ENCODE data around the gene CYP8B1.

CYP8B1 gene

DNA sequence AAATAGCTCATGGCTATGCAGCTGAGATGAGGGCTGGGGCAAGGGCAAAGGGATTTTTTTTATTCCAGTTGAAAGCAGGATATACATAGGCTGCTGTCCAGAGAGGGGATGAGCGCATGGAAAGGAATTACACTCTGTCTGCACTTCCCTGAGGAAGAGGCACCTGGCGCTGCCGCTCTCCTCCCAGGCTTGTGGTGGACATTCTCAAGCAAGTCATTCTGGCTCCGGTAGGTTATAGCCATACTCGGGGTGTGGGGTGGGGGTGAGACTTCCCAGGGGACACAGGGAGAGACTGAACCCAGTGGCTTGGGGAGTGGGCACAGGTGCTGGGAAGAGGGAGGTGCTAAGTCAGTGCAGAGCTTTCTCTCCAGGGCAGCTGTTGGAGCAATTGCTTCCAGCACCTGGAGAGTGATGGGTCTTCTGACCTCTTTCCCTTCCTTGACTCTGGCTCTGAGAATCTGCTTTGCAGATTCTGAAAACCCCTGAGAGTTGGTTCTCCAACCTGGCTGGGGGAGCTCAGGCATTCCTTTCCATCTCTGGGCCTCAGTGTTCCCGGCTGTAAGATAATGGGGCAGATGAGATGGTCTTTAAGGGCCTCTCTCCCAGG is 24.3 kb downstream of the CYP8B1 start:
- DNase-seq, result no peak

DNA sequence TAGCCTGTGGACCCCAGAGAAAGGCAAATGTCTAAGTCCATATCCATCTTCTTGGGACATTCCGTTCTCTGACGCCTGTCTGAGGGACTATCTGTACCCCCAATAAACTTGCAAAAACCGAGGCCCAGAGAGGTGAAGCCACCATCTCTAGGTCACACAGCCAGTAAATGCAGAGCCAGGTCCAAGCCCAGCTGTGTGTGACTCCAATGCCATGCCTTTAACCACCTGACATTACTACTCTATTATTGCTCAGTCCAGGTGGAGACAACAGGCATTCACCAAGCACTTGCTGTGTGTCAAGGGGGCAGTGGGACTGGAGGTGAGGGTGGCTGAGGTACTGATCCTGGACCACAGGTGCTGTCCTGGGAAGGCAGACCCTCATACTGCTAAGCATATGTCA is 25.4 kb downstream of the CYP8B1 start:
- no peak for DNase-seq

DNA sequence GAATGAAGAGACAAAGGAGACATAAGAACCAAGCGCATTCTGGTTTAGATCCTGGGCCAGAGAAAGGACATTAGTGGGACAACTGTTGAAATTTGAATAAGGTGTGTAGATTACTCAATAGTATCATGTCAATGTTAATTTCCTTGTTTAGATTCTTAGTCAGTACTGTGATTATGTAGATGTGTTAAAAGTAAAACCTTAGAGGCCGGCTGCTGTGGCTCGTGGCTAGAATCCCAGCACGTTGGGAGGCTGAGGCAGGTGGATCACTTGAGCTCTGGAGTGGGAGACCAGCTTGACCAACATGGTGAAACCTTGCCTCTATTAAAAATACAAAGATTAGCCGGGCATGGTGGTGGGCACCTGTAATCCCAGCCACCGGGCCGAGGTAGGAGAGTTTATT is 26.7 kb downstream of the CYP8B1 start:
- no peak for DNase-seq

DNA sequence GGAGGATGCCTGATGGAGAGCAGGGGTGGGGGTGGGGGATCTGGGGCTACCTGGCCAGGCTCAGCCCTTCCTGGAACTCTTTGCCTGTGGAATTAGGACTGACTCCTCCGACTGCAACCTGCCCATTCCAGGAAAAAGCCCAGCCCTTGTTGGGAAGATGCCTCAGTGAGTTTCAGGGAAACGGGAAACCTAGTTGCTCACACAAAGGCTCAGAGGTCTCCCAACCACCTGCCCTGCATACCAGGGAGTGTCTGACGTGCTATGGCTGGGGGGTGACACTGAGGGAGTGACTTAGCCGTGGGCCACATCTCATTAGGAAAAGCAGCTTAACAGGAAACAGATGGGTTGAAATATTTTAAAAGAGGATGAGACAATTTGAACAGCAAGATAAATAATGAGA is 27.9 kb downstream of the CYP8B1 start:
- DNase-seq, result no peak

DNA sequence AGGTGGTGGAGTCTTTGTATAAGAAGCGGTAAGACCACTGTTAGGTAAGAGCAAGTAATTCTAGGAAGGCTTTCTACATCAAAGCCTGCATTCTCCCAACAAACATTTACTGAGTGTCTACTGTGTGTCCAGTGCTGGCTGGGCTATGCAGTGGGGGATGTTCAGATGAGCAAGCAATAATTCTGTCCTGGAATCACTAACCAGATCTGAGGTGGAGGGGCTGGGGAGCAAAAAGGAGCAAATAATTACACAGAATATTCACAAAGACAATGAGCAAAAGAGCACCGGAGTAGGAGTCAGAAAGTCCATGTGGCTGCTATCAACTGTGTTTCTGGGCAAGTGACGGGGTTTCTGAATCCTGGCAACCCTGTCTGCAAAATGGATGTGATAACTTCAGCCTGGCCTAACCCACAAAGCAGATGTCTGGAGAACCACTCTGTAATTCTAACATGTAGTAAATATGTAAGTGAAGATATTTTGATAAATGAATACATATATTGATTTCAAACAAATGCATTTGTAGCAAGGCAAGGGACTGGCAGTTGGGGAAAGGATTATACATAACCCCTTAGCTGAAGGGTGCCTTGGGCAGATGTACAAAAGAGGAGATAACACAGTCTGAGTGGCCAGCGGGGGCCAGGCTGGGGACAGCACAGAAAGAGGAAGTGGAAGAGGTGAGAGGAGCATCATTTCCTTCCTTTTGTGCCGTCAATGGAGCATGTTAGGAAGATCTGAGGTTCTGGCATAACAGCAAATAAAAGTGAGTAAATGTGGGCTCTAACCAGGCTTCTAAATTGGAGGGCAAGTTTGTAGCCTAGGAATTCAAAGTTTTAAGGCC is 28.8 kb downstream of the CYP8B1 start:
- DNase-seq, result peak; percentile 63 to 73 (median 68)

DNA sequence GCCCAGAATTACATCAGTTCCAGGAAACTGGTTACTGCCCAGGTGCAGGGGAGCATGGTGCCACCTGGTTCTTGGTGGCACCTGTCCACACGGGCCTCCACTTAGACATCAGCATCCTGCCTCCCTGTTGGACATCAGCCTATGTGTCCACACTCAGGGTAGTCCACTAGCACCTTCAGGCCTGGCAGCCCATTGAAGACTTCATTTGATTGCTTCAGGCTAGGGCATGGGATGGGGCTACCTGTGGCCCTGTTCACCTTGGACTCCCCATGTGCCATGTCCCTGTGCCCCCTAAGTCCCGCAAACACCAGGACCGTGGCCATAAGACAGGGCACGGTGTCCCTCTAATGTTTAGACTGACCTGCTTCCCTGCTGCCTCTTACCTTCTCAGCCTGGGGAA is 30.9 kb downstream of the CYP8B1 start:
- DNase-seq, result peak in 1 of 3 donors; percentile 10

DNA sequence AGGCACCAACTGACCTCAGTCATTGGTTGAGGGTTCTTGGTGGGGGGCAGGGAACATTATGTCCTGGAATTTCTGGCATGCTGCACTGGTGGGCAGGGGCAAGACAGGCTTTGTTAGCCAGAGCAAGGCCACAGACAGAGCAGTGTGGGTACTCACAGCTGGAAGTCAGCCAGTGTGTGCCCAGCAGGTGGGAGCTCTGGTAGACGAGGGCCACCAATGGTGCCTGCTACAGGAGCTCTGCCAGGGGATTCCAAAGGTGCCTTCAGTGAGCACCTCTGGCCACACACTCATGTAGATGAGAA is 31.3 kb downstream of the CYP8B1 start:
- DNase-seq, result no peak

DNA sequence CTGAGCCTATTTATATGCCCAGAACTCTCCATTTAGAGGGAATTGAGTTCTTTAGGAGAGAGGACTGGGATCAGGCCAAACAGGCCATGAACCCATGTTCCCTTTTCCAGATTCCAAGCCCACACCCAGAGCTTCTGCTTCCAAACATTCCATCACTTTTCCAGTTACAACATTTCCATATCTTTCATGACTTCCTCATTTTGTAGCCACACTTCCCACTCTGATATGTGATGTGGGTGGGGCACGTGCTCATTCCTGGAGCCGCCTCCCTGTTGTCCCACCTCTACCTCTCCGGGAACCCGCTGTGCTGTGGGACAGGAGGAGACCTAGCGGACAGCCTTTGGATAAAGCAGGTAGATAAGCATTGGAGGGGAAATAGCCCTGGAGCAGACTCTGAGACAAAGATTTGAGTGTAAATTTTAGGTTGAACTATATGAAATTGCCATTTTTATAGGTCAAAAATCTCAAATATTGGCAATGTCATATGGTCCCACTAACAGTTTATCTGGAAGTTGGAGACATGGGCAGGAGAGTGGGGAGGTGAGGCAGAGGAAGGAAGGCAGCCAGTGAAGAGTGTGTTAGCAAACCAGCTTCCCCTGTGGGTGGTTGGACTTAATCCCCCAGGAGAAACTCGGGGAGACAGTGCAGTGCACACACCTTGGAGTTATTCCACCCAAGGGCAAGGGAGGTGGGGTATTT is 31.8 kb downstream of the CYP8B1 start:
- DNase-seq, result peak in 1 of 3 donors; percentile 18

DNA sequence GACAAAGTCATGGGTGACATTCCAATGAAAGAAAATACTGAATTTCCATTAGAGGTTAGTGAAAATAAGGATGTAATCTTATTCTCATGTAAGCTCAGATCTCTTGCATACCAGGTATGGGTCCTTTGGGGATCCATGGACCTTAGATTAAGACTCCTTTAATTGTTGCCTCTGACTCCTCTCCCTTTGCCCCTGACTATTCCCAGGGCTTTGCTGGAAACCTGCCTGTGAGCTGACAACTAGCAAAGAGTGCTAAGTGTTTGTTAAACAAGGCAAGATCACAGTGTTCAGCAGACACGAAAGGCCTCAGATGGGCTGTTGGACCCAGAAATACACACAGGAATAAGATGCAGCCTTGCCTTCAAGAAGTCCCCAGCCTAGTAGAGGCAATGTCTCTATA is 34.3 kb downstream of the CYP8B1 start:
- peak in 1 of 3 donors; percentile 14 for DNase-seq

DNA sequence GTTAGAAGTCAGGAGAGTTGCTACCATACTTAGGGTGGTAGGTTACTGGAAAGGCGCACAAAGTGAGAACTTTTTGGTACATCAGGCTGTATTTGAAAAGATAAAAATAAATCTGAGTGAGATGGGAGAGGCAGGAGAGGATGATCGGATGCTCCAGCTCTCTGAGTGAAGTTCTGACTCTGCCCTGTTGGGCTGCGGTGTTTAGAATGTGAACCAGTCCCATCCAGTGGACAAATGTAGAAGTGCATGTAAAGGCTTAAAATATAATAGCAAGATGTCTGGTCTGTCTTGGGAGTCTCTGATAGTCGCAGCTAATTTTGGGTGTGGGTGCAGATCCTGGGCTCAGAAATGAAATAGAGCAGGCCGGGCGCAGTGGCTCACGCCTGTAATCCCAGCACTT is 36.1 kb downstream of the CYP8B1 start:
- peak; percentile 69 to 76 (median 75) for DNase-seq

DNA sequence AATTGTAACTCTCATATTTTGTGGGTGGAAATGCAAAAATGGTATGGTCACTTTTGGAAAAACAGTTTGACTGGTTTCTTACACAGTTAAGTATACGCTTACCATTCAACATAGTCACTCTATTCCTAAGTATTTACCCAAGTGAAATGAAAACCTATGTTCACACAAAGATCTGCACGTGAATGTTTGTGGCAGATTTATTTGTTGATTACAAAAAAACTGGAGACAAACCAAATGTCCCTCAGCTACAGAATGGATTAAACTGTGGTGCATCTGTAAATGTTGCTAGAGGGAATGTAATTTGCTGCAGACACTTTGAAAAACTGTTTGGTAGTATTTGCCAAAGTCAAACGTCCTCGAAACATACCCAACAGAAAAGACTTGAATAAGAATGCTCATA is 37.1 kb downstream of the CYP8B1 start:
- DNase-seq, result no peak

DNA sequence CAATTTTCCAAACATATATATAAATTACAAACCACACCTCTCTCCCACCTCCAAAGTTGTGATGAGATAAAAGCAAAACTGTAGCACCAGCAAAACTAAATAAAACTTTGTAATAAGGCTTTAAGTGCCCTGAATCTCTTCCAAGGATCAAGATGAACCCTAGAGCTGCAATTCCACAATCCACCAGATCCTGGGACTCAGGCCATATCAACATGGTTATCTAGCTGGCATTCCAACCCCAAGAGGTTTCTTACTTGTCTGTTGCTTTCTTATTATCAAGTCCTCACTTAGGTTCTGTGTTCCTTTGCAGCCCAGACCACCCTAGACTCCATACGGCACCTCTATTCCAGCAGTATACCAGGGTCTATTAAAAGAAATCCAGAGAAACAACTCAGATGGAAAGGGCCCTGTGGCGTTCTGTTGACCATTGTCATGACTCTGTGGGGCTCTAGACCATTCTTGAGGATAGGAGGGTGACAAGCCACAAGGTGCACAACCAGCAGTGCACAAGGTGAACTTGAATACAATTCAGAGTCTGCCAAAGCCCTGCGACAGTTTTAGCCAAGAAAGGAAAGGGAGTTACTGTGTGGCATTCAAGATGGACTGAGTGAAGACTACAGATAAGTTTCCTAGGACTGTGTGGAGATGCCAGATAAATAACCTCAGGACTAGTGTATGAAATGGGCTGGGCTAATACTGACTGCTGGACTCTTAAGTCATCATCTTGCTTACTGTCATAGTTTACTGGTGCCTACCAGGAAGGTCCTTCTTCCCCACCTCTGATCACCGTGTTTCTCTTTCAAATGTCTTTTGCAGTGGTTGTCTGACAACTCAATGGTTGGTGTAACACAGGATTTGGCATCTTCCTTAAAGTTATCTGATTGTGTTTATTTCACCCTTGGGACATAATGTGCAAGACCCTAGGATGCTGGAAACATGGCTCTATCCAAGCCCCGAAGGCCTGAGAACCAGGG is 39.2 kb downstream of the CYP8B1 start:
- no peak for DNase-seq

DNA sequence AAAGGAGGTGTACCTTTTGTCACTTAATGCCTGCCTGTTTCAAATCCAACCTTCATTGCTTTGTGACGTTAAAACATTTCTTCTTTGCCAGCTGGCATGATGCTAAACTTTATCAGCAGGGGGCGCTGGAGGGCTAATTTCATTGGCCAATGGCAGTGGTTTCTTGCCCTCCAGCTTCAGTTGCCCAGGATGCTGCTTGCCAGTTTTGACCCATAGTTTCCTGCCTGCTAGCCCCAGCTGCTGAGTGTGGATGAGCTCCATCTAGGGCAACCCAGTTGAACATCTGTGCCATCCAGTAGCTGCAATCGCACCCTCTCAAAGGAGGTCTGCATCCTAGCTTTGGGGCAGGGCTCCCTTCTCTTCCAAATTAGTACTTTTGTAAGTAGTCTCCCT is 44.4 kb downstream of the CYP8B1 start:
- DNase-seq, result peak; percentile 85 to 91 (median 90)

DNA sequence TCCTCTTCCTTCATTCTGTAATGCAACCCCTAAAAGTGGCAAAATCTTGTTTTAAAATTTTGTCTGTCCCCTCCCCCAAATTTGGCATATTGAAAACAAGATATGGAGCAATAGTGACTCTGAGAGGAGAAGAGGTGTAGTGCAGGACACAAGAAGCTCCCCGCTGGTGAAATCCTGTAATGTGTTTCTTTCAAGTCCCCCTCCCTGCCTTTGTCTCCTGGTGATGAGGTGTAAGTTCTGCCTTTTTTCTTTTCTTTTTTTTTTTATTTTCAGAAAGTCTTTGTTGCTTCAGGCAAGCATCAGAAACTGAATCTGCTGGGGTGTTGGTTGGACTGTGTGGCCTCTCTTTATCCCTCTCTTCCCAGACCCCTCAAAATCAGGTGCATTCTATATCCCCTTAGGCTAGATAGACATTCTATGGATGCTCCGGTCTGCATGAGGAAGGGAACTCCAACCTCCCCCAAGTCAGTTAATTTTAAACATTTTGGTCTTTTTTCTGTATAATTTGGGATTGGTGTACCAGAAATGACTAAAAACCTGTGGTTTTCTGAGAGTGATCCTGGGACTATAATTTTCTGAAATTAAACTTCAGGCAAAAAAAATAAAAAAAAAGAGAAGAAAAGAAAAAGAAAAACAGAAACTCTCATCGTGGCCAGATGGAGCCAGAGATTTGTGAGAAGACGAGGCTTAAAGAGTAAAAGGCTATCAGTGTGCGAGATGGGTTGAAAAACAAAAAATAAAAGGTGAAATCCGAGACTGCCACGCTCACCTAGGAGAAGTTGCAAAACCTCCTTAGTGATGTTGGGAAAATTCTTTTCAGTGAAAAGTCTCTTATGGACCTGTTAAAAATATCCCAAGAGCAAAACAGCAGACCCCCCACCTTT is 45.0 kb downstream of the CYP8B1 start:
- DNase-seq, result peak in 2 of 3 donors; percentile 27 to 32

DNA sequence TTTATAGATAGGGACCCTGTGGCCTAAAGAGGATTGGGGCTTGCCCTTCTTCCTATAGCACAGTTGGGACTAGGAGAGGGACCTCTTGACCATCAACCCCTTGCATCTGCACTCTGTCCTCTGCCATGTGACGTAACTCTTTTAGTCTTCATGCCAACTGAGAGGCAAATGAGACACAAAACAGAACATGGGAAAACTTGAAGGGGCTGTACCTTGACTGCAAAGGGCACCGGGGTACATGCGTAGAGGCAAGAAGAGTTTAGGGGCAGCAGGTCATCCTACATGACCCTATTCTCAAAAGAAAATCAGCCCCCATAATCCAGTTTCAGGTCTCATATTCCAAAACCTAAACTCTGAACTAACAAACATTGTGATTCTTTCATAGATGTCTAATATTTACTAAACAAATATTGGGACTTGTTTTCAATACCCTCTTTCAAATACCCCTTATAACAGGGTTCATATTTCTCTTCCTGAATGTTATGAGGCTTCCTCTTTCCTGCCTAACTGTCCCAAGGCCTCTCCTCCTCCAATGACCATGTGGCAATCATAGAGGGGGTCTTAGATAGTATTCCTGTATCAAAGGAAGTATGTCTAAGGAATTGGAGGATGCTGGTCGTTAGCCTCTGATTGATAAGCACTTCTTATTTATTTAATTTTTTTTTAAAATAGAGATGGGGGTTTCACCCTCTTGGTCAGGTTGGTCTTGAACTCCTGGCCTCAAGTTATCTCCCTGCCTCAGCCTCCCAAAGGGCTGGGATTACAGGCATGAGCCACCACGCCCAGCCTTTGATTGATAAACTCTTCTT is 45.8 kb downstream of the CYP8B1 start:
- no peak for DNase-seq

DNA sequence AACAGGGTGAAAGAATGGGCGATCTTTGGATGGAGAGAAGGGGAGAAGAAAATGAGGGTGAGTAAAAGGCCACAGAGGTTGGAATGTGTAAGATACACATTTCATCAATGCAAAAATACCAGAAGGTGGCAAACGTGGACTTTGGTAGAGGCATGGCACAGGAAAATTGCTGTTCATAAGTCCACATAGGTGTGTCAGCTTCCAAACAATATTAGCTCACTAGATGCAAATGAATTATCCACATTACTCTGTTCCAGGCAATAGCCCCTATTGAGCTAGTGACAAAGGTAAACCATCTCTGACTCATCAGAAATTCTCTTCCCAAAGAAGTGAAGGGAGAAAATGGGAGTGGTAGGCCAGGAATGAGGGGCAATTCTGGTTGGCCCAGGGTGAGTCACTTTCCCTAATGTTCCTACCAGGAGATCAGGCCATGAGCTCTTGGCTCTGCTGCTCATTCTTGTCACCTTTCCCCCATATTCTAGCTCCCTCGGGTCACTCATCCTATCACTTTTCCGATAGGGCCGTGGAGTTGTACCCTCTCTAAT is 46.5 kb downstream of the CYP8B1 start:
- DNase-seq, result no peak

DNA sequence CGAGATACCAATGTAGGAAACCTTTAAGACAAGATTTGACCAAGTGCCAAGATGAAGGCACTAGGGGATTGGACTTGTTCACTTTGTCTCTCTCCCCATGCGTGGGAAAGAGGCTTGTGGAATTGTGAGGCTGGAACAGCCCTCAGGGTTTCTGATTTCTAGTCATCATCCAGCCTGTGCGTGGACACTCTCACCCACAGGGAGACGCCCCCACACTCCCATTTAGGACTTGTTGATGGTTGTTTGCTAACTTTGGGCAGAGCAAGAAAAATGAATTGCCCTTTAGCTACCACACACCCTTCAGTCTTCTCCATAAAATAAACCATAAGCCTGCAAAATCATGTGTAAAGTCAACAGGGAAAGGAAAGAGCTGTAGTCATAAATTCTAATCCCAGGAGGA is 48.0 kb downstream of the CYP8B1 start:
- DNase-seq, result no peak

DNA sequence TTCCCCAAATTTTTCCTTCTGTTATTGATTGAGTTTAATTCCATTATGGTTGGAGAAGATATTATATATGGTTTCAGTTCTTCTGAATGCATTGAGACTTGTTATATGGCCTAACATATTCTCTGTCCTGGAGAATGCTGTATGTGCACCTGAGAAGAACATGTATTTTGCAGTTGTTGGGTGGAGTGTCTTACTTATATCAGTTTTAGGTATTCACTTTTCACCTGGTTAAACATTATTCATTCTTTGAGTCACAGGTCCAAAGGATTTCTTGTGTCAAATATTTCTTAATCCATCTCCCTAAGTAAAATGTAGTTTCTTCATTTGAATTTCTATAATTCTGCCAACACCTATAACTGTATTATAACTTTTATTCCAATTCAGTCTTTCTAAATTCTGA is 48.7 kb downstream of the CYP8B1 start:
- no peak for DNase-seq

DNA sequence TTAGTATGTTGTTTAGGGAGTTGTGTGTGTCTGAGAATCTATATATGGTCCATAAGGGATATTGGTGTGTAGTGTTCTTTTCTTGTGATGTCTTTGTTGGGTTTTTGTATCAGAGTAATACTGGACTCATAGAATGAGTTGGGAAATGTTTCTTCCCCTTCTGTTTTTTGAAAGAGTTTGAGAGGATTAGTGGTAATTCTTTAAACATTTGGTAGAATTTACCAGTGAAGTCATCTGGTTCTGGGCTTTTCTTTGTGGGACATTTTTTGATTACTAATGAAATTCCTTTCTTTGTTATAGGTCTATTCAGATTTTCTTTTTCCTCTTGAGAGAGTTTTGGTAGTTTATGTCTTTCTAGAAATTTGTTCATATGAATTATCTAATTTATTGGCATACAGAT is 49.5 kb downstream of the CYP8B1 start:
- DNase-seq, result peak in 2 of 3 donors; percentile 50 to 69

DNA sequence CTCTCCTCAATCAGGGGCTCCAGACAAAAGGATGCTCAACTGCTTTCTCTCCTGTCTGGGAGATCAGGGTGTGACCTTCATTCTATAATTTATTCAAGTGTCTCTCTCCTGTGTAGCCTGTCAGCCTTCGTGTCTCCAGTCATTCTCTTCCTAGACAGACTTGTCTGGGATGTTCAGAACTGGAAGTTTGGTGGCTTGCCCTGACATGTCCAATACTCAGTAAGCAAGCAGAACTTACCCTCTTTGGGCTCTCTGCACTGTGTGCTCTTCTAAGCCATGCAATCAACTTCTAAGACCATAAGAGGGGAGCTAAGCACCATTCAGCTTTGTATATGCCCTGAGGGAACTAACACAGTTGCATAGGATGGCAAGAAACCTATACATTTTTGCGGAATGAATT is 52.3 kb downstream of the CYP8B1 start:
- no peak for DNase-seq

DNA sequence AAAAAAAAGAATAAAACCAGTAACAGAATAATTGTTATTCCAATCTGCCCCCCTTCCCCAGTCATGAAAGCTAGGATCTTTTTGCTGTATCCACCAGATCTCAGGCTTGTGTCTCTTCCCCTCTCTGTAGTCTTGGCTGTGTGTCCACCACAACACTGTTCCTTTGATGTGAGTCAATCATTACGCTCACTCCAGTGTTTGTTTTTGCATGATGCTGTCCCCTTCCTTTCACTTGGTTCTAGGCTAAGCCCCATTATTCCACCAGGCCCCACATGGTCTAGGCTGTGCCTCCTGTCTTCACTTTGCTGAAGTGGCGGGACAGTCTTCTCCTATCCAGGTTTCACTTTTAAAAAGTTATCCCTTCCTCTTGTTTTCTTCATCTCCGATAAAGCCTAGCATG is 52.9 kb downstream of the CYP8B1 start:
- no peak for DNase-seq
